Bronchial epithelial cell (primary cell): ENCODE measurements around the gene VCX3B. TPM values are rescaled to one million over a fixed set of nuclear protein-coding genes. Genes with fewer than 3 reads are reported as not detected.
"Not testable (repeated sequence)": the region's sequence is repeated elsewhere in the genome, so short reads cannot be mapped to it uniquely, and the experiment has no call there.

Source experiments
- DNase-seq: peaks from one replicate; pipeline ENCODE4 v3.0.0-alpha.2; 2010; ENCODE audit warnings: low read depth
- FAIRE-seq: peaks from 2 replicates; lab custom pipeline; 2011; peaks lifted over from hg19 to GRCh38; lab: Jason Lieb, UNC
- H3K27me3 ChIP-seq: 2 replicates; pipeline ENCODE4 v1.5.1; 2011; ENCODE audit warnings: low read length; ENCODE audit not compliant: control insufficient read depth, insufficient read depth
- H3K36me3 ChIP-seq: 2 replicates; pipeline ENCODE4 v1.5.1; 2011; ENCODE audit warnings: low read length; ENCODE audit not compliant: control insufficient read depth, insufficient read depth
- H3K4me3 ChIP-seq: 2 replicates; pipeline ENCODE4 v1.5.1; 2011; ENCODE audit warnings: mild to moderate bottlenecking, low read depth, low read length, control low read depth
- total RNA-seq: library from RNA; depleted of rRNA; stranded (reverse); fragments of >200 nt; gene quantifications from 2 replicates; pipeline ENCODE4 v1.2.1, GENCODE V29; 2014
- TF ChIP-seq, protein P1 (sequence below): IDR thresholded peaks from 2 replicates; pipeline ENCODE4 v1.5.1; 2011; ENCODE audit warnings: mild to moderate bottlenecking, moderate library complexity, low read length, control low read depth, inconsistent platforms; ENCODE audit not compliant: insufficient read depth, severe bottlenecking

Gene VCX3B
- total RNA-seq, 1 donor from 2014 or later, result 0.26 TPM

- FAIRE-seq, result no peak
- H3K27me3 ChIP-seq, result no peaks in the 10 kb centered on the region
- DNase-seq, result peak; percentile 78
- TF ChIP-seq, protein P1, sequence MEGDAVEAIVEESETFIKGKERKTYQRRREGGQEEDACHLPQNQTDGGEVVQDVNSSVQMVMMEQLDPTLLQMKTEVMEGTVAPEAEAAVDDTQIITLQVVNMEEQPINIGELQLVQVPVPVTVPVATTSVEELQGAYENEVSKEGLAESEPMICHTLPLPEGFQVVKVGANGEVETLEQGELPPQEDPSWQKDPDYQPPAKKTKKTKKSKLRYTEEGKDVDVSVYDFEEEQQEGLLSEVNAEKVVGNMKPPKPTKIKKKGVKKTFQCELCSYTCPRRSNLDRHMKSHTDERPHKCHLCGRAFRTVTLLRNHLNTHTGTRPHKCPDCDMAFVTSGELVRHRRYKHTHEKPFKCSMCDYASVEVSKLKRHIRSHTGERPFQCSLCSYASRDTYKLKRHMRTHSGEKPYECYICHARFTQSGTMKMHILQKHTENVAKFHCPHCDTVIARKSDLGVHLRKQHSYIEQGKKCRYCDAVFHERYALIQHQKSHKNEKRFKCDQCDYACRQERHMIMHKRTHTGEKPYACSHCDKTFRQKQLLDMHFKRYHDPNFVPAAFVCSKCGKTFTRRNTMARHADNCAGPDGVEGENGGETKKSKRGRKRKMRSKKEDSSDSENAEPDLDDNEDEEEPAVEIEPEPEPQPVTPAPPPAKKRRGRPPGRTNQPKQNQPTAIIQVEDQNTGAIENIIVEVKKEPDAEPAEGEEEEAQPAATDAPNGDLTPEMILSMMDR, result no peak
- no peak overlapping the region for H3K4me3 ChIP-seq
- no peaks in the 10 kb centered on the region for H3K36me3 ChIP-seq
These were observed 31.2 kb upstream of the VCX3B start for GRCh38 chrX:8433109-8434062.

DNA sequence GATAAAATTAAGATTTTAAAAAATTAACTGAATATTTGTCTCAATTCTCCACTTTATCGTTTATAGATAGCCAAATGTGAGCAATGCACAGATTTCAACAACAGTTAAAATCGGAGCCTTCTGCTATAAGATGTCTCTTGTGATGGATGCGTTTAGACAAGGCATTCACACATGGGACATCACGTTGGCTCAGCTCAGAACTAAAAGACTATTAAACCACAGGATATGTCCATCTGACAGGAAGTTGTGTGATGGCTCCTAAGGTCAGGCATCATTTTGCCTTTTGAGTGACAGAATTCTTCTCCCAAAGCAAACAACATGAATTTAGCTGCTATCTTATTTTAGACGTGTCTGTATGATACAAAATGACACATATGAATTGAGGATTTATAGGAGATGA lies 17.3 kb upstream of the VCX3B start:
- no peak for FAIRE-seq
- Histone ChIP-seq H3K27me3 (no peaks in the 10 kb centered on the region), H3K36me3 (no peaks in the 10 kb centered on the region), H3K4me3 (no peak overlapping the region)
- no peak for DNase-seq
- TF ChIP-seq, protein P1, result no peak

DNA sequence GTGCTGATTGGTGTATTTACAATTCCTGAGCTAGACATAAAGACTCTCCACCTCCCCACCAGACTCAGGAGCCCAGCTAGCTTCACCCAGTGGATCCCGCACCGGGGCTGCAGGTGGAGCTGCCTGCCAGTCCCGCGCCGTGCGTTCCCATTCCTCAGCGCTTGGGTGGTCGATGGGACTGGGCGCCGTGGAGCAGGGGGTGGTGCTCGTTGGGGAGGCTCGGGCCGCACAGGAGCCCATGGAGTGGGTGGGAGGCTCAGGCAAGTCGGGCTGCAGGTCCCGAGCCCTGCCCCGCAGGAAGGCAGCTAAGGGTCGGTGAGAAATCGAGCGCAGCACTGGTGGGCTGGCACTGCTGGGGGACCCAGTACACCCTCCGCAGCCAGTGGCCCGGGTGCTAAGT lies 12.3 kb upstream of the VCX3B start:
- H3K27me3 ChIP-seq, H3K36me3 ChIP-seq, FAIRE-seq, H3K4me3 ChIP-seq, DNase-seq: not testable (repeated sequence)

DNA sequence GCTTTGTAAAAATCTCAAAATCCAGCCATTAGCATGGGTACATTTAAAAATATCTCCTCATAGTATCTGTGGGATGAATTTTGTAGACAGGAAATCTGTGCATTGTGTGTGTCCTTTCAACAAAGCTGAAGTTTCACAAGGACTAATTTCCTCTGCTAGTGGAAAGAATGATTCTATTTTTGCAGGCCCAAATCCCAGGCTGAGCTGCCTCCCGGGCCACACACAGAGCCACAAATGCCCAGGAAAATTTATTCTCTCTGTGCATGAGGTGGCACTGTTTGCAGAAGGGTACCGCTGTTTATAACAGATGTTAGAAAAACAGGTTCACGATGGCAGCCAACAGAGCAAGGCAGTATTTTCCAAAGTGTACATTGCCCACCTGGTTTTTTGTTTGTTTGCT lies 11.0 kb upstream of the VCX3B start:
- H3K27me3 ChIP-seq, result no peaks in the 10 kb centered on the region
- TF ChIP-seq, protein P1, result no peak
- DNase-seq, result no peak
- no peak overlapping the region for H3K4me3 ChIP-seq
- H3K36me3 ChIP-seq, result no peaks in the 10 kb centered on the region
- FAIRE-seq, result no peak

GRCh38 chrX:8455557-8455956 lies 9.1 kb upstream of the VCX3B start:
- DNase-seq (peak; percentile 7), FAIRE-seq (no peak)
- TF ChIP-seq, protein P1, result peak; percentile 25
- no peaks in the 10 kb centered on the region for H3K27me3 ChIP-seq
- no peaks in the 10 kb centered on the region for H3K36me3 ChIP-seq
- no peak overlapping the region for H3K4me3 ChIP-seq

DNA sequence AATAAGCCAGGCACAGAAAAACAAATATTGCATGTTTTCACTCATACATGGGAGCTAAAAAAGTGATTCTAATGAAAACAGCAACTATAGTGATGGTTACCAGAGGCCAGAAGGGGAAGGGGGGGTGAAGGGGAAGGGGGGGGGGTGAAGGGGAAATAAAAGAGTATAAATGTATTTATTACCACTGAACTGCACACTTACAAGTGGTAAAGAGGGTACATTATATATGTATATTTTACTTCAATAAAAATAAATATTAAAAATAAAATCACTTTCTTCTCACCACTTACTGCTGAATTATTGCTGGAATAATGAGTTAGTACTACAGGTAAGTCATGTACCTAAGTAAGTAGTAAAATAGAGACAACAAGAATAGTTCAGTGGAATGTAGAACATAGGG lies 2.1 kb upstream of the VCX3B start:
- DNase-seq (no peak), FAIRE-seq (no peak)
- TF ChIP-seq, protein P1, result no peak
- Histone ChIP-seq H3K27me3 (no peaks in the 10 kb centered on the region), H3K4me3 (no peak overlapping the region), H3K36me3 (no peaks in the 10 kb centered on the region)
